Stimulated activated CD8-positive, alpha-beta memory T cell treated with anti-CD3 and anti-CD28 coated beads, Interleukin-7, amount 100 ng/mL, for 4 hours (primary cell): ENCODE data around the gene EXOG.

Experiments
- DNase-seq, 2 donors: peaks; one replicate each; pipeline ENCODE4 v3.0.0-alpha.2; 2020; ENCODE audit warnings: low read depth in 2 of 2

The EXOG gene

DNA sequence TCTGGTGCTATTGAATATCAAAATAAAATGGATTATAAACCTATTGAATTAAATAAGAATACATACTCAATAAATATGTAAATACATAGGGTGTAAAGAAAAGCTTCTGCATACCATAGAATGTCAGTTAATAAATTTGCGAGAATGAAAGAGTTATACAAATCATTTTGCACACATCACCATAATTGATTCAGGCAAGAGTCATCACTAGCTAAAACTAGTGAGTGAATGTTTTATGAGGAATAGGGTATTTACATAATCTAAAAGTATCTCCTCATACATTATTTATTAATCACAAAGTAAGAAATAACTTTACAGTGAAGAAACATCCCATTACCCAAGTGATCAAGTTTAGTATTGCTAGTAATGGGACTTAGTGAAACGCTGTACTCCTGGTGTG, 13.6 kb downstream of the EXOG start:
- DNase-seq = no peak

DNA sequence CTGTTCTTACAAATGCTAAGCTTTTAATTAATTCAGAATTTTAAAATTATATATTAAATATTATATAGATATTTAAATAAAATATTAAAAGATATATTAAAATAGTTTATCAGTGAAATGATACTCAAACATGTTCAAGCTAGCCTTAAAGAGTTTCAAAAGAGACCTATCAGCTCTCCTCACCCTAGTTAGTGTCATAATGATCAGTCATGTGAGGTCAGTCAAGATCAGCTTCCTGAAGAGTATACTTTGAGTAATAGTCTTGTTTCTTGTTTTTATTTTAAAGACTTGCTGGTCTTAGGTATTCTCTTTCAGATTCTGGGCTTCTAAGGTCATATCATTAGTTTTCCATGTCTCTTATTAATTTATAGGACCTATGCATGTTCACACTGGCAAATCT, 14.5 kb downstream of the EXOG start:
- DNase-seq = no peak

DNA sequence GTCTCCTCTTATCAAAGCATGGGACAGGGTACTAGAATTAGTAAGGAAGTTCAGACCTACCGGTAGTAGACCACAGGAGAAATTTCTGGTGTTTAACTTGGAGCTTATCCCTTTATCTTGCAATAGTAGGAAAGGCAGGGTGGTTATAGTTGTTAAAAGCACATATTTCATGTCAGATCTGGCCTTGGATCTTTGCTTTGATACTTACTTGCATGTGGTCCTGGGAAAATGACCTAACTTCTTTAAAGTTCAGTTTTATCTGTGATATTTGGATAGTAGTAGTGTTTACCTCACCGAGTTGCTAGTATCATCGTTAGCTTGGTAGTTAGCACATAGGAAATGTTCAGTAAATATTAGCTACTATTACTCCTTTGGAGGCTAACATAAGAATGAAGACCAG, 15.4 kb downstream of the EXOG start:
- DNase-seq = no peak

DNA sequence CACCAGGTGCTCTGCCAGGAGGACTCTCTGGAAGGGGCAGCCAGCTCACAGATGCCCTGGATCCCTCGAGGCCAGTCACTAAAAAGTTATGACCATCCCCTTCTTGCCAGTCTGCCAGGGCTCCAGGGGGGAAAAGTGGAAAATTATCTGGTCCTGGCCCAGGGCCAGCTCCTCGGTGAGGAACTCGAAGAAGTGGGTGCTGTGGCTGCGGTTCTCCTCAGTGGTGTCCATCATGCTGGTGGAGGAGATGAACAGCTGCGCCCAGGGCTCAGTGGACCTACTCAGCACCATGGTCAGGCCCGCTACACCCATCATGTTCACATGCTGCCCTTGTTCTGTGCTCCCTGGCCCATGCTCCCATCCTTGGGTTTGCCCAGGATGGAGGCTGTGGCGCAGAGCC, 19.2 kb downstream of the EXOG start:
- DNase-seq = no peak

DNA sequence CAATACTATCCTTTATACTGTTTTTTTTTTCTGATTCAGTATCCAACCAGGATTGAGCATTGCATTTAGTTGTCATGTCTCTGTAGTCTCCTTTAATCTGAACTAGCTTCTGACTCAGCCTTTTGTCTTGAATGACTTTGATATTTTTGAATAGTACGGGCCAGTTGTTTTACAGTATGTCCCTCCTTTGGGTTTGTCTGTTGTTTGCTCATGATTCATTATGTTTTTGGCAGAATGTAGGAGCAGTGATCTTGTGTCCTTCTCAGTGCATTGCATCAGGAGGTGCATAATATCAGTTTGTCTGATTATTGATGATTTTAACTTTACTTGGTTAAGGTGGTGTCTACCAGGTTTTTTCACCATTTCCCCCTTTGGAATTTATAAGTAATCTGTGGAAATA, 20.5 kb downstream of the EXOG start:
- DNase-seq = no peak

DNA sequence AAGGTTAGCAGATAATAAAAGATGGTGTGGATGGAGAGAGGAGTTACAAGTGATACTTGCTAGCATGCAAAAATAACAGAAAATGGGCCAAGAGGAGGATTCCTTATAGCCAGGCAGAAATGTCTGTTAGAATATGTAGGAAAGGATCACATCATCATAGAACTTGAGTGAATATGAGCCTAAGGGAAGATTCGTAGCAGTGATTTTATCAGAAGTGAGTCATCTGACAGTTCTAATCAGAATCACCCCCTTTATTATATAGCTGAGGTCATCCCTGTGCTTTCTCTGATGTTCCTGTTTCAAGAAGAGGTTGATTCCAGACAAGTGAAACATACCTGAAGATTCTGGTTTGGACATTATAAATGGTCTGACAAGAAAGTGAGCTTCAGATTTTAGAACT, 22.9 kb downstream of the EXOG start:
- no peak for DNase-seq

DNA sequence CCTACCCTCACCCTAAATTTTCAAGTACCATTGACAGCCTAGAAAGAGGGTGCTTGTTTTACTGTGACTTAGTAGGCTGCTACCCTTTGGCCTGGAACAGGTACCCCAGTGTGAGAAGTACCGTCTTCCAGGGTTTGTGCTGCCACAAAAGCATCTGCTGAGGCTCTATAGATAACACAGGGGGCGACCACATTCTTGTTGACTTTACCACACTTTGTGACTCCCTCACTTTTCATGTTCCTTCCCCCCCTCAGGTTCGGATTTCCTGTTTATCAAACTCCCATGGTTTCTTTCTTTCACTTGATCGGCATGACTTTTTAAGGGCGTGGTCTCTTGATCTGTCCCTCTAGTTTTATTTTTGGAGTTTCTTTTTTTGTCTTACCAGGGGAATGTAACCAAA, 23.5 kb downstream of the EXOG start:
- no peak for DNase-seq

DNA sequence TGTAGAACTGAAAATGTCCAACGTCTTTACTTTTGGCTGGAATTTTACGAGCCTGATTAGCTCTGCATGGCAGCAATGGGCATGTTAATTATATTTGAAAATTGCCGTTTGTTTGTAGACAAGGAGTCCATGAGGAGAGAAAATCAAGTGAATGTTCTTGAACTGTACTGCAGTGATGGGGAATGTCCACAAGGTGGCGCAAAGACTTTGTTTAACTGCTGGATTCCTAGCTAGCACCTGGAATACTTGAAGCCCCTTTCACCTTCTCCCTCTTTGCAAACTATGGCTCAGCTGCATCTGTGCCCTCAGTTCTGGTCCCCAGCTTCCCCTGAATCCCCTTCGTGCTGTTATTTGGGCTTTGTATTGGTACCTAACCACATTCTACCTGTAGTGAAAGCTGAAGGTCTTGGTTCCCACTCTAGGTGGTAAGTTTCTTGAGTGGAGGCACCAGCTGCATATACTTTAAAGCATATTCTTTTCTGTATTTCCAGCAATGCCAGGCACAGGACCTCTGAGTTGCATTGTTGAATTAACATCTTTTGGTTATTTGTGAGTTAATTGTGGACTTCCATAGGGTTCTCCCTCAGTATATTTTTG, 25.3 kb downstream of the EXOG start:
- DNase-seq = peak; percentile 26 to 51

DNA sequence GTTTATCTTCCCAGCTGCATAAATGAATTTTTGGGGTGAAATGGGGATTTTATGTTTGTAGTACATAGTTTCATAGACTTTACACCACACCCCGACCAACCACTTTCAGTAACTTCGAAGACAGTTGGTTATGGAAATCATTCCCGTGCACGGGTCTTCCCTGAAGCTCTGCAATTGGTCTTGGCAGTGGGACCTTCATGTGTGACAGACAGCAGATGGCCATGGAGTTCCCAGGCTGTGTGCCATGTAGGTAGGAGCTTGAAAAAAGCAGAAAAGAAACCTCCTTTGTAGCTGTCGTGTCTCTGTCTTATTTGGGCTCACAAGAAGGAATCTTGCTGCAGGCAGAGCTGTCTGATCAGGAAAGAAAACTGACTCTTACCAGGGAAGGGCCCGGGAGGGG, 25.9 kb downstream of the EXOG start:
- no peak for DNase-seq

DNA sequence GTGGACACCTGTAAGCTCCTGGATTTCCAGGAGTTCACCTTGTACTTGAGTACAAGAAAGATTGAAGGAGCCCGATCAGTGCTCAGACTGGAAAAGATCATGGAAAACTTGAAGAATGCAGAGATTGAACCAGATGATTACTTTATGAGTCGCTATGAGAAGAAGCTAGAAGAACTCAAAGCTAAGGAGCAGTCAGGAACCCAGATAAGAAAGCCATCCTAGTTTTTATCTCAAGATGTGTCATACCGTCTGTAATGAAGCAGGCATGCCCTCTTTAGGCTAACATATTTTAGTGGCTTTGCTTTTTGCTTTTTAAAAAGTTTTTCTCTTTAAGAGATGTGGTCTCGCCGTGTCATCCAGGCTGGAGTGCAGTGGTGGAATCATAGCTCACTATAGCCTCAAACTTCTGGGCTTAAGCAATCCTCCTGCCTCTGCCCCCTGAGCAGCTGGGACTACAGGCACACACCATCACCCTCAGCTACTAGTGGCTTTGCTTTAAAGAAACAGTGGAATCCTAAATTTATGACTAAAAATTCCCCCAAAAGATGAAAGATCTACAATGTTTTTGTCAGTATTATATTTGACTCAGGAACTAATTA, 28.1 kb downstream of the EXOG start:
- DNase-seq = no peak

DNA sequence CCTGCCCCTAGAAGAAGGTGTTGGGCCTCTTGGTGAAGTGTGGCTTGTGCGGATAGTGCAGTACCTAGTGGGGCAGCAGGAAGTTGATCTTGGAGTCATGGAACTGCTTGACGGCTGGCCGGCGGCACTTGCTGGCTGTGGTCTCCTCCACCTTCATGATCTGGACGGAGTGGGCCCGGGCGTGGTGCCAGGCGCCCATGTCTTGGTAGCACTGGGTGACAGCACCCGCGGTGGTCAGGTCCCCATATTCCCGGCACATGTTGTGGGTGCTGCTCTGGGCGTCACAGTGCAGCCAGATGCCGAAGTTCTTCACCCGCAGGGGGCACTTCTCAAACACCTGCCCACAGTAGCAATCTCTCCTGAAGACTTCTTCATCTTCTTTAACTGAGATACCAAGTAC, 30.7 kb downstream of the EXOG start:
- DNase-seq = no peak

DNA sequence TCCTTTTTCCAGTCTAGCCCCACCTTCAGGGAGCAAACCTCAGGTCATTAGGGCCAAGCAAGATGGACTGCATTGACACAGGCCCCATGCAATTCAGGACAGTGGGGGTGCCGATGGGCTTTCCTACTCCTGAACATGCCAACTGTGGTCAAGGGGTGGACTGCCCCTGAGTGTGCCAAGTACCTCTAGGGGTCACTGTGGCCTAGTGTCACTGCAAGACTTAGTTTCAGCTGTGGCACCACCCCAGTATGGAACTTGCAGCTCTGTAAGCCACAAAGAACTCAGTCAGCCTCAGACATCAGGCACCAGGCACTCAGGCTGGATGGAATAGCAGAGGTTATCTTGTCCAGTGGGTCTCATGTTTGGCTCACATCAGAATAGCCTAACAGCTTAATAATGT, 32.3 kb downstream of the EXOG start:
- DNase-seq = no peak

DNA sequence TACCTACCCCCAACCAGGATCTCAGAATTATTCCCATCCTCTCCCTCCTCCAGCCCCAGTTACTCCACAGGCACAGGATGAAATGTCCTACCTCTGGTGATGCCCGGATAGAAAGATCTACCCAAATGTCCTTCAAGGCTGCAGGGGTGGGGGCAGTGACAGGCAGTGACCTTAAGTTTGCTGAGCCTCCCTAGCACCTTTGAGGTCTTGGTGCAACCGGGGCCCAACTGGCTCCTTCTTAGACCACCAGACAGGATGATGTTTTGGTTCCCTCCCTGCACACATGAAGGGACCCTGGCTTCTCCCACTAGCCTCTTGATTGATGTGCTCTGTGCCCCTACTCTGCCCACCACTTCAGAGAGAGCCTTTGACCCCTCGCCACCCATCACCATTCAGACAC, 36.4 kb downstream of the EXOG start:
- DNase-seq = no peak

DNA sequence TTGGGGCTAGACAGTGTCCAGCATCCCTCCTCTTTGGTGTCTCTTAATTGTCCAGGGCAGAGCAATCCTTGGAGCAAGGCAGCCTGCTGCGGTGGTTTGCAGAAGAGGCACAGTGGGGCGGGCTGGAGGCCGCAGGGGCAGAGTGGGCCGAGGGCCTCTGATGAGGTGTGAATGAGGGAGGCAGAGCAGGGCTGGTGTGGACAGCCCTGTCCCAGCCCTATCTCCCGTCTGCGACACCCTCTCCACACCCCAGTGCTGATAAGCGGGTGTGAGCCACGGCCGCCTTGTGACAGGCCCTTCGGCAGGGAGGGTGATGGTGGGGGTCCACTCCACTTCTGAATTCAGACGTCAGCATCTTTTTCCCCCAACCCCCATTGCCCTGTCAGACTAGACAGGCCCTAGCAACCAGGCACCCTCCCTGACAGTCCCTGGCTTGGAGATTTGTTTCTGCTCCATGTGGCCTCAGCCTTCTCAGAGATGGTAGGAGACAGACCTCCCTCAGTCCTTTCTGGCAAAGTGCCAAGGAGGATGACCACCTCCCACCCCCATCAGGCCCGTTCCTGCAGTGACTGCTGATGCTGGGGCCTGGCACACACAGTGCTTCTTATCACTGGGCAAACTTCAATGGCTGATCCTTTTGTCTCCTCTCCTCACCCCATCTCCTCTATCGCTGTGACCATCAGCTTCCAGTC, 37.3 kb downstream of the EXOG start:
- no peak for DNase-seq

DNA sequence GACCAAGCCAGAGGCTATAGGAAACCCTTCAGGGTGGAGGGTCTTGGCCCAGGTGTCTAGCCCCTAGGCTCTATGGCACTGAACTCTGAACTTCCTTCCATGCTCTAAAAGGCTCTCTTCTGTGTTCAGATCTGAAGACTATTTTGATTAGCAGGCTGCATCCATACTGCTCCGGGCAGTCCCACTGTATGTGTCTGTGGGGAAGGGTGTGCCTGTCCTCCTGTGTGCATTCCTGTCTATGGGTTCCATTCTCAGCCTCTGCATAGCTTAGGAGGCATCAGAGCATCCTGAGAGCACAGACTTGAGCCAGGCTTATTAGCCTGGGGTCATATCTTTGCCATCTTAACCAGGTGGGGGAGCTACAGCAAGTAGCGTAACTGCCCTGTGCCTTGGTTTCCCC, 38.0 kb downstream of the EXOG start:
- DNase-seq = no peak

DNA sequence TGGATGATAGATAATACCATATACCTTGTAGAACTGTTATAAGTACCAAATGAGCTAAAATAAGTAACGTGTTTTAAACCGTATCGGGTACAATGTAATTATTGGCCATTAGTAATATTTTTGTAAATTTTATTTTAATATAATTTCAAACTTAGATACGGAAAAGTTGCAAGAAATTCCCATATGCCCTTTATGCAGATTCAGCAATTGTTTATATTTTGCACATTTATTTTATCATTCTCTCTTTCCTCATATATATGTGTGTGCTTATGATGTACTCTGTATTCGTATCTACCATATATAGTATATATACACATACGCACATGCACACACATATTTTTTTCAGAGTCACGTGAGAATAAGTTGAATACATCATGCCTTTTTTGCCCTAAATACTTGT, 38.5 kb downstream of the EXOG start:
- no peak for DNase-seq

DNA sequence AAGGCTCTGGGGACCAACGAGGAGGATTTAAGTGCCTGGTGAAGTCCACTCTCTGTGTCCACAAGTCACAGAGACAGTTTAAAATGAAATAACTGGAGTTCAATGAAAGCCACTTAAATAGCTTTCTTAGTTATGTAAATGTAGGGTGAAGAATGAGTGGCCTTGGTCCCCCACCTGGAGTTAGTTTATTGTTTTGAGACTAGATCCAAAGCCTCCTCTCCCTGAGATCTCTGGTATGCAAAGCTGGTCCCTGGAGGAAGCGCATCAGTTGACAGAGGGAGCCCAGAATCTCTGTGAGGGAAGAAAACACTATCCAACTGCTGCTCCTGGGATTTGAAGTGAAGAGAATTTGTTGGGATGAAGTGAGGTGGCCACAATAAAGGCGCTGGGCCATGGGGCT, 40.5 kb downstream of the EXOG start:
- DNase-seq = no peak

DNA sequence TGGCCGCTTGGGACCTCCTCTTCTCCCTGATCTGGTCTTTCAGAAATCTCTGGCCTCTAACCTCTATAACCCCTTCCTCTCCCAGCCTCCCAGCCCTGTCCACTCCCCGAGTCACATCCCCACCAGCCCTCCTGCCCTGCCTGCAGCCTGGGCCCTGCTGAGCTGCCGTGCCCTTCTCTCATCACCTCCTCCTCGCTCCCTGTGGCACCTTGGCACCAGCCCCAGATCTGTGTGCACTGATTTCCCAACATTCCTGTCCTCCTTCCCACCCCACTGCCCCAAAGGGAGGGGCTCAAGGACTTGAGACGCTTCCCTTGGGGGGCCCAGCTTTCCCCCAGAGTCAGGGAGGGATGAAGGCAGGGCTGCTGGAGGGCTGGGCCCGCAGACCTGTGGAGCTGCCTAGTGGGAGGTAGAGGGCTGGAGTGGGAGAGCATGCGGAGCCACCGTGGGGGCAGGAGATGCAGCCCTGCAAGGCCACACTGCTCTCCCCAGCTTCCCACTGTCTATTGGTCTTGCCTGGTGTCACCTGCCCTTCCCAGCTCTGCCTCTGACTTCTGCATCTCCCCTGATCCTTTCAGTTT, 42.7 kb downstream of the EXOG start:
- no peak for DNase-seq

DNA sequence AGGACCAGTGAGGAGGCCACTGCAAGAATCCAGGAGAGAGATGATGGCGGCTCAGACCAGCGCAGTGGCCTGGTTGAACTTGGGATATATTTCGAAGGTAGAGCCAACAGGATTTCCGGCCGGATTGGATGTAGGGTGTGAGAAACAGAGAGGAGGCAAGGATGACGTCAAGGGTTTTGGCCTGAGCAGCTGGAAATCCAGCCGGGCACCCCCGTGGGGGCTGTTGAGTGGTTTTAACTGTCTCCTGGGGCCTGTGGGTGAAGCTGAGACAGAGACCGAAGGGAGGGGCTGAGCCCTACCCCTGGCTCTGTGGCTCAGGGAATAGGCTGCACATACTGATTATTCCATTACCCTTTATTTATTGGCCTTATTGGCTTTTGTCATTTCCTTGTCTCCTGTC, 45.7 kb downstream of the EXOG start:
- no peak for DNase-seq

DNA sequence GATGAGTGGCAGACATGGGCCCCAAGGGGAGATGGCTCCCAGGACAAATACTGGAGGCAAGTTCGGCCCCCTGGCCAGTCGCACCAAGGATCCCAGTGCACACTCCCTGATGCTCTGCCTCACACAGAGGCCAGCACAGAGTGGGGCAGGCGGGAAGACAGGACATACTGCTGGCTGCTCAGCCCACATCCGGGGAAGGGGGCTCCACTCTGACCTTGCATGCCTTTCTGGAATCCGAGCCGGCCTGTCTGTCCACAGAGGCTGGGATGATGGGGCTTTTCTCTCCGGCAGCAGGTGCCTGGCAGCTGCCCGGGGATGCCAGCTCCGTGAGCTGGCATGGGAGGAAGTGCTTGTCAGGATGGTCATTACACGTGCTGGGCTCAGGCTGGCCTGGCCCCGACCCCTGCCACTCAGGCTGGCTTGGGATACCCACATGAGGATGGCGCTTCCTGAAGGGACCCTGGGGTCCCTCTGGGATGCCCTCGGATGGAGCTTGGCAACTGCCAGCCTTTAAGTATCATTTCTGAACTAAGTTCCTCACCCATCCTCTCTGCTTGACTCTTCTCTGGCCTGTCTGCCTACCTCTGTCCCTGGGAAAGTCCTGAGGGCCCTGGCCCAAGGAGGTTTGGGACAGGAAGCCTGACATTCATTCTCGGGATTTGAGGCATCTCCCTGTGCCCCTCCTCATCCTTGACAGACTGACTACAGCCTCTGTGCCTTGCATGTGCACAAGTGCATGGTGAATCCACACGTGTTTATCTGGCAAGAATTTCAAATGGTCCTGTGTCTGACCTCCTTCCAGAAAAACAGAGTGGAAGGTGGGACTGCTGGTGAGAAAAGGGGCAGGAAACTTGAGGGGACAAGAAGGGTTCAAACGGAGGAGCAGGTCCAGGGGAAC, 46.5 kb downstream of the EXOG start:
- DNase-seq = no peak

DNA sequence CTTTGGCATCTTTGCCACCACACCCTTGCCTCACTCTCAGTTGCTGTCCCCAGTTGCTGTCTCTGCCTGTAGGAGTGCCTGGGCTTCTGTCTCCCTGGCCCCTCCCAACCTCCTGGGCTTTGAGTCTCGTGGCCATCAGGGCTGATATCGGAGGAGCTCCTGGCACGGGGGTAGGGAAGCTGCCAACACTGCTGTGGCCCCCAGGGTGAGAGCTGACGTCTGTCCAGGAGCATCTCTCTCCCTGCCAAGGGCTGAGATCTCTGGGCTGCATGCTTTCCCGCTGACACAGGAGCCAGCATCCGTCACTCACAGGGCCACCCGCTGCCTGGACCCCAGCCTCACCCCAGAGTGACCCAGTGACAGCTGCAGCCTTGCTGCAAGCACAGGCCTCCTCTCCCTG, 47.4 kb downstream of the EXOG start:
- no peak for DNase-seq

DNA sequence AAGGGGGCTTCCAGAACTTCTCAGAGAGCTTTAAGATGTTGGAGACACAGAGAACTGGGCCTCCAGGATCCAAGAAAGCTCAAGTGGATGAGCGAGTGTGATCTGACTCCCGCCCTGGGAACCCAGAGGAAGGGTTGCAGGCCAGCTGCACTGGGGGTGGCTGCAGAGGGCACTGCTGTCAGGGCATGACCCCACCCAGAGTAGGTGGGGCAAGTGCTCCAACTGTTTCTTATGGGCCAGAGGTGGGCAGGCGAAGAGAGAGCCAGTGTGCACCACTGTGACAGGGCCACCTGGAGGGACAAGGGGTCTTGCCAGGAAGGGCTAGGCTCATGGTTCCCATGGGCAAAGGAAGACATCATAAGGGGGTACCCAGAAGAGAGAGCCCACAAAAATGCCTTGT, 48.8 kb downstream of the EXOG start:
- no peak for DNase-seq
